ENCODE results near the gene SMOC2.
"Not testable (repeated sequence)": the region's sequence is repeated elsewhere in the genome, so short reads cannot be mapped to it uniquely, and the experiment has no call there.

Gene SMOC2

GRCh38 chr6:168650671-168651111 is 209.7 kb downstream of the SMOC2 start:
- no peak for DNase-seq (ENCODE audit: low spot score)

DNA sequence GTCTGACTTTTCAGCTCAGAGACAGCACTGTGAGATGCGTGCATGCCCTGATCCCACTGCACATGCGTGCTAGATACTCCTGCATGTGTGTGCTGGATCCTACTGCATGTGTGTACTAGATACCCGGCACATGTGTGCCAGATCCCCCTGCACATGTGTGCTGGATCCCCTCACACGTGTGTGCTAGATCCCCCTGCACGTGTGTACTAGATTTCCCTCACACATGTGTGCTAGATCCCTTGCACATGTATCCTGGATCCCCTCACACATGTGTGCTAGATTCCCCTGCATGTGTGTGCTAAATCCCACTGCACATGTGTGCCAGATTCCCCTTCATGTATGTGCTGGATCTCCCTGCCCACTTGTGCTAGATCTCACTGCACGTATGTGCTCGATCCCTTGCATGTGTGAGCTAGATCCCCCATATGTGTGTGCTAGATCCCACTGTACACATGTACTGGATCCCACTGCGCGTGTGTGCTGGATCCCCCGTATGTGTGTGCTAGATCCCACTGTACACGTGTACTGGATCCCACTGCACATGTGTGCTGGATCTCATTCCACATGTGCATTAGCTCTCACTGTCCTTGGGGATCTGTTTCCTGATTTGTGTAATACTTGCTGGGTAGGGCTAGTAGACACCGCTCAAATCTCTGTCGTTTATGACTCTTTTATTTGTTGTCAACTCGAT is 214.6 kb downstream of the SMOC2 start:
- peak; percentile 23 for DNase-seq (ENCODE audit: low spot score)

- peak; percentile 25 for DNase-seq (ENCODE audit: low spot score)
Measured at GRCh38 chr6:168658059-168658458, 217.1 kb downstream of the SMOC2 start.

DNA sequence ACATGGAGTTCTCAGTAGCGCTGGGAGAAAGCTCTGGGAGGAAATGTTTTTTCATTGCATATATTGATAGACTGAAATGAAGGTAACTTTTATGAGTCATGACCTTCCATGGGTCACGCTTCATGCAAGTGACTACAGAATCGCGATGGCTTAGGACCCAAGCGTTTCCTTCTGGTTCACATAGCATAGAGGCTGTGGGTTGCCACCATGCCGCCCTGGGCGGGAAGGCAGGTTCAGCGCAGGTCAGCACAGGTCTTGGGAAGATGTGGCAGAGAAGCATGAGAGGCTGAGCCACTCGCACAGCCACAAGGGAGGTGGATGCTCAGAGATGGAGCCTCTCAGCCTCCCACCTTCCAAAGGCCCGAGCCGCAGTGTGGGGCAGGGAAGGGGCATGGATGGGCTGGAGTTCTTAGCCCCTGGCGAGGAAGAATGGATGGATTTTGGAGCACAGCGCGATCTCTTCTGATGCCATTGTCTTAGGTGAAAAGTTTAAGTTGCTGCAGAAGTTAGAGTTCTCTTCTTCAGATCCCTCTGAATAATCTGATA is 219.5 kb downstream of the SMOC2 start:
- DNase-seq (ENCODE audit: low spot score), result peak; percentile 14

DNA sequence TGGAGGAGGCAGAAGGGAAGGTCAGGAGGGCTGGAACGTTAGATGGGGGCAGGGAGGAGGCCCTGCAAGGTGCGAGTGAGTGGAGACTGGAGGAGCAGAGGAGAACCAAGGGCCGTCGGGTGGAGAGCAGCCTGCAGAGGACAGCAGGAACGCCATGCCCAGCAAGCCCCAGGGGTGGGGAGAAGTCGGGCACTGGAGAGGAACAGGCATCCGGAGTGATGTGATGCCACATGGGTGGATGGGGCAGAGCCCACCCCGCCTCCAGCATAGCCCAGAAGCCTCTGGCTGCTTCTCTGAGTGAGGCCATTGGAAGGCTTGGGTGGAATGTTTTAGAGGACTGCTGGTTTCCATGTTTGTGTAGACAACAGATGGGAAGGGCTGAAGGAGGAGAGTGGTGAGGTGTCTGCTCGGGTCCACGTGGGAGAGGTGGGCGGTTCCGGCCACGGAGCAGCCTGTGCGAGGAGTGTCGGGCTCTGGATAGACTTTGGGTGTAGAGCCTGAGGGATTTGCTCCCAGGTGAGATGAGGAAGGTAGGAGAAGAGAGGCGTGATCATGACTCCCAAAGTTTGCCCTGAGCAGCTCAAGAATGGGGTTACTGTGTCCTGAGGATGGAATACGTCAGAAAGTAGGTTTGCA is 221.4 kb downstream of the SMOC2 start:
- no peak for DNase-seq (ENCODE audit: low spot score)

GRCh38 chr6:168663041-168663440 is 222.1 kb downstream of the SMOC2 start:
- no peak for DNase-seq (ENCODE audit: low spot score)

GRCh38 chr6:168664956-168665355 is 224.0 kb downstream of the SMOC2 start:
- DNase-seq (ENCODE audit: low spot score), result no peak

- no peak for DNase-seq (ENCODE audit: low spot score)
Measured at GRCh38 chr6:168666170-168666569, 225.2 kb downstream of the SMOC2 start.

DNA sequence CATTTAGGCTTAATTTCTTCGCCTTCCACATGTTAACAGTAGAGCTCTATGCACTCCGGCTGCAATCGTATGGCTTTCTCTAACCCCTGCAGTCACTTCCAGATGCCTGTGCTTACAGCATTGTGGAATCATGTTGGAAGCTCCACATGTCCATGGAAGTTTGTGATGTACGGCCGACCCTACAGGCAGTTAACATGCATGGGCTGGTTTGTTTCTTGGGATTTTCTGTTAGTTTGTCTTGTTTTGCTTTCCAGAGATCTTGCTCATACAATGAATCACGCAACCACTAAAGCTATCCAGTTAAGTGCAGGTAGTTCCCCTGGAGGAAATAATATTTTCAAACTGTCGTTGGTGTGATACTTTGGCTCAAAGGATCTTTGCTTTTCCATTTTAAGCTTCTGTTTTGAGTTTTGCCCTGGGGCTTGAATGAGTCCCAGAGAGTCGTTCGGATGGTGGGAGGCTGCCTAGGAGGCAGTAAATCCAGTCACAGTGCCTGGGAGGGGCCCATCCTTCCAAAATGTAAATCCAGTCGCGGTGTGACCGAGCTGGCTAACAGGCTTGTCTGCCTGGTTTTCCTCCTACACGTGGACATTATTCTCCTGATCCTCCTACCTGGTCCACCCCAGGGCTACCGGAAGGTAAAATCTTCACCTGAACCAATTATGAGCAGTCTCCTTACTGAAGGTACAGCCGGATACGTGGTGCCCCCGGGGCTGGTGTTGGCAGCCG is 225.9 kb downstream of the SMOC2 start:
- DNase-seq (ENCODE audit: low spot score), result no peak

GRCh38 chr6:168667428-168667805 is 226.4 kb downstream of the SMOC2 start:
- DNase-seq (ENCODE audit: low spot score), result no peak

- DNase-seq (ENCODE audit: low spot score), result no peak
Measured at GRCh38 chr6:168670401-168670985, 229.5 kb downstream of the SMOC2 start.

GRCh38 chr6:168671028-168671862 is 230.3 kb downstream of the SMOC2 start:
- DNase-seq (ENCODE audit: low spot score), result no peak

- DNase-seq (ENCODE audit: low spot score), result no peak
Measured at GRCh38 chr6:168671863-168672546, 231.0 kb downstream of the SMOC2 start.

DNA sequence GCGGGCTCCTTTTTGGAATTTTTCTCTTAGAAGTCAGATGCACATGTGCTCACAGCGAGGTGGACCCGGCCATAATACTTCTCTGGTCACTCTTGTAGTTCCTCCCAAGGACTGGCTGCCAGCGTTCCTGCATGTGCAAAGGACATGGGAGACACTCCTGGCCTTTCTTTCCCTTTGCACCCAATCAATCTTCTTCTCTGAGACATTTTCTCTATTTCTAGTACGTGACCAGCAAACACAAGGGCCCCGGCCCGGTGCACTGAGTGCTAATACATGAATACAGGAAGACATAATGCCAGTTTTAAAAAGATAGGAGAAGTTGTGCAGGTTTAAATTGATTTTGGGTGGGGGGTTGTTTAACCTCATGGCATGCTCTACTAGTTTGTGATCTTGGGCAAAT is 233.6 kb downstream of the SMOC2 start:
- DNase-seq (ENCODE audit: low spot score), result no peak

GRCh38 chr6:168675375-168675774 is 234.4 kb downstream of the SMOC2 start:
- DNase-seq (ENCODE audit: low spot score), result no peak

- no peak for DNase-seq (ENCODE audit: low spot score)
Measured at GRCh38 chr6:168675933-168676551, 235.1 kb downstream of the SMOC2 start.

DNA sequence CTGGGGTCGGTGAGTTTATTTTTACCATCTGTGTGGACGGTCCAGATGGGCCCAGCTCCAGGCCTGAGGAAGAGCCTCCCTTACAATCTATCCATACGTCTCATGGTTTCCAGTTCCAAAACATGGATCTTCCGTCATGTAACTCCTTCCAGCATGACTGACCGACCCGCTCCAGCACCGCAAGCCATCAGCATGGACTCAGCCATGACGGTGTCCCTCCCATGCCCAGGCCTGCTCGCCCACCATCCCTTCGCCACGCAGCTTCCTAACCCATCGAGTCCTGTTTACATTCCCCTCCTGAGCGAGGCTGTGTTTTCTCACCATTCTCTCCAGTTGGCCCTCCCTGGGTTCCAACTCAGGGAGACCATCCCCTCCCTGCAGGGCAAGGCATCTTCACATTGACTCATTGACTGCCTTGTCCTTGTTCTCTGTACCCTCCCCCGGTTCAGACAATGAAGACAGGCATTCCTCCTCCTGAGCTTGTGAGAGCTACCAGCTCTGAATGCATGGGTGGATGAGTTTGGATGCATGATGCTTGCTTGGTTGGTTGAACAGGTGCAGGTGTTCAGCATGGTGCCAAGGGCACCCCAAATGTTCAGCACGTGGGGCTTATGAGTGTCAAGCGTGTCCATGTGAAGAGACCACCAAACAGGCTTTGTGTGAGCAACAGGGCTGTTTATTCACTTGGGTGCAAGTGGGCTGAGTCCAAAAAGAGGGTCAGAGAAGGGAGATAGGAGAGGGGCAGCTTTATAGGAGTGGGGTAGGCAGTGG is 235.8 kb downstream of the SMOC2 start:
- no peak for DNase-seq (ENCODE audit: low spot score)

GRCh38 chr6:168677323-168677781 is 236.4 kb downstream of the SMOC2 start:
- not testable (repeated sequence) for DNase-seq (ENCODE audit: low spot score)

DNA sequence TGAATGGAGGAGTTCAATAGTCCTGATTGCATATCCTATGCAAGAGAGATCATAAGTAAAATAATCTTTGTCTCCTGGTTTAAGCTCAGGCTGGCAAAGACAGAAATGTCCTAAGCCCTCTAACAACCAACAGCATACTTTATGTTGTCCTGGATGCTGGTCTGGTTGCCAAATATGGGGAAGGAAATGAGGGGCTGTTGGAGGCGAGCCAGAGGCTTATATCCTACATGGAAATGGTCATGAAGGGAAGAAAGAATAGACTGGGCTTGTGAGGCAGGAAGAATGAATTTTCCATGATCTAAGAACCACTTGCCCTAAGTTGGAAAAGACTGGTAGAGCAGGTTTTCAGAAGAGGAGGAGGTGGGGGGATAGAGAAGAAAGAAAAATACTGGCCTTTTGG is 237.1 kb downstream of the SMOC2 start:
- DNase-seq (ENCODE audit: low spot score), result no peak

DNA sequence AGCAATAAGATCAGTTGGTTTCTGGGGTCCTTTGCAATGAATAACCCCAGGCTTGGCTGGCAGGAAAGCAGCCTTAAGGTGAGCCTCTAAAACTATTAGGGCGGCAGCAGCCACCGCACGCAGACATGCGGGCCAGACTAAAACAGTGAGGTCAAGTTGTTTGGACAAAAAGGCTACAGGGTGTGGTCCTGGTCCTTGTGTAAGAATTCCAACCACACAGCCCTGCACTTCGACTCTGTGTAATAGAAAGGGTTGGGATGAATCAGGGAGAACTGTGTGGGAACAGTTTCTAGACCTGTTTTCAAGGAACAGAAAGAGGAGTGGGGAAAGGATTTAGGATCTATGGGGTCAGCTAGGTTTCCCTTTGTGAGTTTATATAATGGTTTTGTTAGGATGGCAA is 237.6 kb downstream of the SMOC2 start:
- DNase-seq (ENCODE audit: low spot score), result no peak
